ENCODE results near the gene CTSL.

GRCh38 chr9:87722393-87723088 is 3.4 kb upstream of the CTSL start:
- TF ChIP-seq ZNF561 (tag by site-specific recombination; IDR thresholded peaks at IDR 0.05; ENCODE audit: borderline replicate concordance) = no peak
- TF ChIP-seq ZNF146 (tag by site-specific recombination; IDR thresholded peaks at IDR 0.05) = no peak
- no peak for TF ChIP-seq ZNF274 (IDR thresholded peaks at IDR 0.05; ENCODE audit: low read length)
- no peak for TF ChIP-seq ZNF274 (tag by site-specific recombination; IDR thresholded peaks at IDR 0.05; ENCODE audit: borderline replicate concordance)
